GM23248 (cell line): ENCODE results near the gene BPIFA1. TPM values are rescaled to one million over a fixed set of nuclear protein-coding genes. Genes with fewer than 3 reads are reported as not detected.

ENCODE experiments used
- DNase-seq: peaks from one replicate; pipeline ENCODE4 v3.0.0-alpha.2; 2015
- H2AFZ ChIP-seq: fragments of 200-600 bp; sonication (generic); 2 replicates; pipeline ENCODE4 v1.6.1; 2016; ENCODE audit warnings: antibody characterized with exemption
- H3F3A ChIP-seq: fragments of 200-600 bp; sonication (generic); 2 replicates; pipeline ENCODE4 v1.6.1; 2016; ENCODE audit warnings: mild to moderate bottlenecking, antibody characterized with exemption, mixed run types; ENCODE audit not compliant: insufficient read depth
- H3K27ac ChIP-seq: fragments of 200-600 bp; sonication (generic); 2 replicates; pipeline ENCODE4 v1.5.1; 2016; ENCODE audit warnings: mild to moderate bottlenecking
- H3K27me3 ChIP-seq: fragments of 200-600 bp; sonication (generic); replicated peaks from 2 replicates; pipeline ENCODE4 v1.6.1; 2016; ENCODE audit warnings: mild to moderate bottlenecking; ENCODE audit not compliant: insufficient read depth
- H3K36me3 ChIP-seq: fragments of 200-600 bp; sonication (generic); 2 replicates; pipeline ENCODE4 v1.6.1; 2016; ENCODE audit warnings: low read depth, mild to moderate bottlenecking
- H3K4me1 ChIP-seq: fragments of 200-600 bp; sonication (generic); 2 replicates; pipeline ENCODE4 v1.6.1; 2016; ENCODE audit warnings: mild to moderate bottlenecking; ENCODE audit not compliant: insufficient read depth
- H3K4me2 ChIP-seq: fragments of 200-600 bp; sonication (generic); one replicate; pipeline ENCODE4 v1.6.1; 2016; ENCODE audit warnings: mild to moderate bottlenecking; ENCODE audit not compliant: unreplicated experiment
- H3K4me3 ChIP-seq: fragments of 200-600 bp; sonication (generic); 2 replicates; pipeline ENCODE4 v1.5.1; 2016; ENCODE audit warnings: mild to moderate bottlenecking
- H3K79me2 ChIP-seq: fragments of 200-600 bp; sonication (generic); 2 replicates; pipeline ENCODE4 v1.6.1; 2016; ENCODE audit warnings: mild to moderate bottlenecking; ENCODE audit not compliant: insufficient read depth
- H3K9ac ChIP-seq: fragments of 200-600 bp; sonication (generic); 2 replicates; pipeline ENCODE4 v1.6.1; 2016; ENCODE audit warnings: mild to moderate bottlenecking
- H3K9me2 ChIP-seq: fragments of 200-600 bp; sonication (generic); 2 replicates; pipeline ENCODE4 v1.6.1; 2016; ENCODE audit warnings: mixed run types, mild to moderate bottlenecking, moderate library complexity; ENCODE audit not compliant: insufficient read depth
- H3K9me3 ChIP-seq: fragments of 200-600 bp; sonication (generic); one replicate; pipeline ENCODE4 v1.6.1; 2017; ENCODE audit warnings: low read depth
- H4K20me1 ChIP-seq: fragments of 200-600 bp; sonication (generic); 2 replicates; pipeline ENCODE4 v1.6.0; 2016; ENCODE audit not compliant: insufficient read depth
- EZH2 ChIP-seq: fragments of 200-600 bp; sonication (generic); IDR thresholded peaks from 2 replicates; pipeline ENCODE4 v1.6.1; 2018; ENCODE audit warnings: antibody characterized with exemption, mild to moderate bottlenecking; ENCODE audit not compliant: insufficient read depth, poor library complexity, severe bottlenecking
- EZH2phosphoT487 ChIP-seq: fragments of 200-600 bp; sonication (generic); IDR thresholded peaks from 2 replicates; pipeline ENCODE4 v1.6.1; 2018; ENCODE audit warnings: antibody characterized with exemption, moderate library complexity, mild to moderate bottlenecking, low read depth; ENCODE audit not compliant: insufficient read depth
- WGBS, 2 experiments: methylation state at CpG; one replicate each; pipeline ENCODE4 v1.1.6; 2015 to 2017; ENCODE audit warnings: low lambda C conversion rate in 2 of 2, low coverage in 1 of 2; ENCODE audit errors: missing lambda C conversion rate in 2 of 2; 5-methylcytosine and 5-hydroxymethylcytosine counted together
- in situ Hi-C: fragments of 300-500 bp; cut with MboI; formaldehyde crosslinking; loops from 2 replicates; pipeline ENCODE4 v1.15.0; 2020
- polyA plus RNA-seq: library from polyadenylated mRNA; unstranded; fragments of >200 nt; fragmentation: Nextera tagmentation; extraction: Ambion mirVana; gene quantifications from 2 replicates; pipeline ENCODE4 v1.2.1, GENCODE V29; 2016
- total RNA-seq: library from RNA; depleted of rRNA; stranded (reverse); fragments of >200 nt; shearing (Covaris generic); gene quantifications from 2 replicates; pipeline ENCODE4 v1.2.3, GENCODE V29; 2014

The BPIFA1 gene
- total and polyA plus RNA-seq, 2 experiments from 2014 or later = not detected

DNA sequence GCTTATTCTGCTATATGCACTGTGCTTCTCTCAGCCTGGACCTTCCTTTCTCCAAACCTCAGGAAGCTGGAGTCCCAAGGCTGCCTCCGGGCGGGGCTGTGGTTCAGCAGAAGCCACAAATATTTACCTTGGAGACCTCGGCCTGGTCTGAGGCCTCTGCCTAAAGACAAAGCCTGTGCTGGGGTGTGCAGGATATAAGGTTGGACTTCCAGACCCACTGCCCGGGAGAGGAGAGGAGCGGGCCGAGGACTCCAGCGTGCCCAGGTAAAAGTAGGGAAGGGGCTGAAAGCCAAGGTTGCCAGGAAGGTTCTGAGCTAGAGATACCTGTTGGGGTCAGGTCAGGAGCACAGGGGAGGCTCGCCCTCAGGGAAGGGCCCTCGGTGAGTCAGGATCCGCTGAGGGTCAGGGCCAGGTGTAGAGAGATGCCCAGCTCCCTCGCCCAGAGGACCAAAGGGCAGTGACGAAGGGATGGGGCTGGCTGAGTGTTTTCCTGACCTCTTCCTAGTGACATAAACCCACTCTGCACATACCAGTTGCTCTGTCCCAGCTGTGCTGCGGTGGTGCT lies 47.3 kb downstream of the BPIFA1 start, which contains the start of gene BPIFB1:
BPIFB1 (plus strand) TSS at position 224 of the 565 bp plus-strand sequence. CDS start 2,860 bp downstream, outside the sequence.
- Histone ChIP-seq H3K9me3 (no peaks in the 10 kb centered on the region), H3K4me1 (no peaks in the 10 kb centered on the region), H3K27ac (no peak within 1 kb of the TSS), H3F3A (no peaks in the 10 kb centered on the region), H4K20me1 (no peaks in the 10 kb centered on the region), H3K9me2 (no peaks in the 10 kb centered on the region), H2AFZ (no peak within 1 kb of the TSS), H3K27me3 (peaks cover 46% of the 10 kb centered on the region), H3K79me2 (no peaks in the 10 kb centered on the region), H3K36me3 (no peaks in the 10 kb centered on the region), H3K9ac (no peak within 1 kb of the TSS), H3K4me3 (no peak within 1 kb of the TSS), H3K4me2 (no peak within 1 kb of the TSS)
- in situ Hi-C loops = no loop called here
- TF ChIP-seq EZH2phosphoT487 (no peak), EZH2 (no peak)
- 56 to 57% methylated on average over 12 to 13 of the region's 13 CpGs for WGBS, 2 experiments
- DNase-seq = no peak

DNA sequence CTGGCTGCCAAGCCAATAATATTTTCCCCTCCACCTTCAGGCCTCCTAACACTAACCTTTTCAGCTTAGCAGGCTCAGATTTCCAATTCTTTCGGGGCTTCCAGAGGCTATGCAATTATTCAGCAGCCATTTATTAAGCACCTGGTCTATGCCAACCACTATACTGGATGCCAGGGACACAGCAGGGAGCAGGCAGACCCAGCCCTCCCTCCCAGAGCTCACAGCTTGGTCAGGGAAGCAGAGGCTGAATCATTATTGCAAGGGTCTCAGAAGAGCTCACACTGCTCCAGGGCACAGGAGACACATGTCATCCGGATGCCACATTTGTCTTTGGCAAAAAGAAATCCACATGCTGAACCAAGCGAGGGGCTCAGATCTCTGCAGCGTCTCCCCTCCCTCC lies 48.5 kb downstream of the BPIFA1 start:
- 2 to 4% methylated on average over 4 of the region's 4 CpGs for WGBS, 2 experiments
- DNase-seq = no peak
- no peaks in the 10 kb centered on the region for H3K36me3 ChIP-seq
- H4K20me1 ChIP-seq = no peaks in the 10 kb centered on the region
- no peak overlapping the region for H2AFZ ChIP-seq
- H3F3A ChIP-seq = no peaks in the 10 kb centered on the region
- H3K9me2 ChIP-seq = no peaks in the 10 kb centered on the region
- no peaks in the 10 kb centered on the region for H3K4me1 ChIP-seq
- no peaks in the 10 kb centered on the region for H3K9me3 ChIP-seq
- no peak overlapping the region for H3K27ac ChIP-seq
- TF ChIP-seq EZH2 (no peak), EZH2phosphoT487 (no peak)
- peaks cover 44% of the 10 kb centered on the region for H3K27me3 ChIP-seq
- no peak overlapping the region for H3K9ac ChIP-seq
- in situ Hi-C loops = no loop called here
- no peak overlapping the region for H3K4me2 ChIP-seq
- no peaks in the 10 kb centered on the region for H3K79me2 ChIP-seq
- no peak overlapping the region for H3K4me3 ChIP-seq

DNA sequence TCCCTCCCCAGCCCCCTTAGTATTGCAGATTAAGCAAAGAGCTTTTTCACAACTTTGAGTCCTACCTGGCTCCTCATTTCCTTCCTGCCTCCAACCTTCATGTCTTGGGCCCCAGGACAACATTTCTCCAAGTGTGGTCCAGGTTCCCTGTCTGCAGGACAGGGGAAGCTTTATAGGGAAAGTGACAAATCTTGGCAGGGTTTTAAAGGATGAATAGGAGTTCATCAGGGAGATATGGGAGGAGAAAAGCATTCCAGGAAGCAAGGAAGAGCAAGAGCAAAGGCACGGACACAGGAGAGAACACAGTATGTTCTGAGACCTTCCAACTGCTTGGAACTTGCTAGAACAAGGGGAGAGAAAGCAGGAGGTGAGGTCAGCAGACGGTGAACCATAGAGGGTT lies 49.1 kb downstream of the BPIFA1 start:
- Histone ChIP-seq H3K9ac (no peak overlapping the region), H3K9me2 (no peaks in the 10 kb centered on the region), H3K27me3 (peaks cover 40% of the 10 kb centered on the region), H3K36me3 (no peaks in the 10 kb centered on the region), H4K20me1 (no peaks in the 10 kb centered on the region), H3K4me2 (no peak overlapping the region), H3K4me1 (no peaks in the 10 kb centered on the region), H3K79me2 (no peaks in the 10 kb centered on the region), H3K27ac (no peak overlapping the region), H3F3A (no peaks in the 10 kb centered on the region), H3K4me3 (no peak overlapping the region), H3K9me3 (no peaks in the 10 kb centered on the region), H2AFZ (no peak overlapping the region)
- in situ Hi-C loops = no loop called here
- 39 to 45% methylated on average over 2 of the region's 2 CpGs for WGBS, 2 experiments
- DNase-seq = no peak
- TF ChIP-seq EZH2 = no peak
- TF ChIP-seq EZH2phosphoT487 = no peak

DNA sequence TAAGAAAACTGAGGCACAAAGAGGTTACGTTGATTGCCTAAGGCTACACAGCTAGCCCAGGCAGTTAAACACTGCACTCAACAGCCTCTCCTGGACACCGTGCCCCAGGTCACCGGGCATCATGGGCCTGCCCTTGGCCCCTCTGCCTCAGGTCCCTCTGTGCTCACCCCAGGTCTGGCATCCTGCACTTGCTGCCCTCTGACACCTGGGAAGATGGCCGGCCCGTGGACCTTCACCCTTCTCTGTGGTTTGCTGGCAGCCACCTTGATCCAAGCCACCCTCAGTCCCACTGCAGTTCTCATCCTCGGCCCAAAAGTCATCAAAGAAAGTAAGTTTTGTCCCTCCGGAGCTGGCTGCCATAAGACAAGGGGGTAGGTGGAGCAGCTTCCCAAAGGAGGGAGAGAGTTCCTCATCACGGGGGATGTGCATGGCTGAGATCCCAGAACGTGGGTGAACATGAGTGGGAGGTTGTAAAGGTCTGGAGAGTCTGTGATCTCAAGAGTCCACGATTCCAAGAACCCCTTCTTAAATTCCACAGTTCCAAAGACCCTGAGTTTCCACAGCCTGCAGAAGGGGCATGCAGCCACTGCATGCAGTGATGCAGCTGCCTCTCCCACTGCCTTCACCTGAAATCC lies 50.2 kb downstream of the BPIFA1 start:
- no peaks in the 10 kb centered on the region for H3K79me2 ChIP-seq
- H3K9ac ChIP-seq = no peak overlapping the region
- 31 to 39% methylated on average over 10 of the region's 10 CpGs for WGBS, 2 experiments
- TF ChIP-seq EZH2 (no peak), EZH2phosphoT487 (no peak)
- no peak for DNase-seq
- no peak overlapping the region for H3K27ac ChIP-seq
- no peaks in the 10 kb centered on the region for H3K9me2 ChIP-seq
- peaks cover 40% of the 10 kb centered on the region for H3K27me3 ChIP-seq
- no peak overlapping the region for H3K4me2 ChIP-seq
- H3K36me3 ChIP-seq = no peaks in the 10 kb centered on the region
- no peaks in the 10 kb centered on the region for H3F3A ChIP-seq
- no peak overlapping the region for H3K4me3 ChIP-seq
- H4K20me1 ChIP-seq = no peaks in the 10 kb centered on the region
- H2AFZ ChIP-seq = no peak overlapping the region
- H3K4me1 ChIP-seq = no peaks in the 10 kb centered on the region
- H3K9me3 ChIP-seq = no peaks in the 10 kb centered on the region
- in situ Hi-C loops = no loop called here
